ENCODE results near the gene SLC25A12. TPM values are rescaled to one million over a fixed set of nuclear protein-coding genes. Genes with fewer than 3 reads are reported as not detected.

The SLC25A12 gene
- total RNA-seq, 2 donors from 2014 or later, result 11.0 to 15.5 TPM

GRCh38 chr2:171745806-171746205 lies 148.2 kb downstream of the SLC25A12 start:
- no peaks in the 10 kb centered on the region for H3K27me3 Mint-ChIP-seq
- DNase-seq, result no peak
- H3K9me3 ChIP-seq (ENCODE audit: control insufficient read depth, low read length, poor library complexity, severe bottlenecking), result no peaks in the 10 kb centered on the region
- no peak overlapping the region for H3K27ac Mint-ChIP-seq
- ATAC-seq, result no peak
- H3K36me3 Mint-ChIP-seq (ENCODE audit: low read depth), result peaks cover 6% of the 10 kb centered on the region
- peaks cover 7% of the 10 kb centered on the region for H3K4me1 Mint-ChIP-seq
- H3K4me3 Mint-ChIP-seq, result no peak overlapping the region

DNA sequence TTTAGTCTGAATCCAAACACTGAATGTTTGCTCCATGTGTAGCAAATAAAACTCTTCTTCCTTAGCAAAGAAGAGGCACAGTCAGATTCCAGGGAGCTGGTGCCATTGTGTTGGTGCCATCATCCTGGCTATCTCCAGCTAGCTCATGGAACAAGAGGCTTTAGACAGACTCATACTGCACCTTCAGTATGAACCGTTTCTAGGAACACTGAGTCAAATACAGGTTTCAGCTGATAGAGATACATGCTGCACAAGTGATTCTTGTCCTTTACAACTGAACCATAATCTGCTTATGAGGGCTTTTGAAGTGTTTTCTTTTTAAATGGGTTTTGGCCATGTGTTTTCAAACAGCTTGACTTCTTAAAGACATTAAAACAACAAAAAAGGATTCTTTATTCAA lies 148.9 kb downstream of the SLC25A12 start:
- Mint-ChIP-seq H3K36me3 (ENCODE audit: low read depth) (peaks cover 6% of the 10 kb centered on the region), H3K4me1 (peaks cover 11% of the 10 kb centered on the region), H3K27ac (no peak overlapping the region), H3K27me3 (no peaks in the 10 kb centered on the region), H3K4me3 (no peak overlapping the region)
- no peaks in the 10 kb centered on the region for H3K9me3 ChIP-seq (ENCODE audit: control insufficient read depth, low read length, poor library complexity, severe bottlenecking)
- ATAC-seq, result no peak
- DNase-seq, result no peak

- ATAC-seq, result no peak
- H3K36me3 Mint-ChIP-seq (ENCODE audit: low read depth), result peaks cover 6% of the 10 kb centered on the region
- H3K9me3 ChIP-seq (ENCODE audit: control insufficient read depth, low read length, poor library complexity, severe bottlenecking), result no peaks in the 10 kb centered on the region
Measured at GRCh38 chr2:171742760-171743159, 151.3 kb downstream of the SLC25A12 start.

GRCh38 chr2:171741189-171741588 lies 152.9 kb downstream of the SLC25A12 start:
- peaks cover 6% of the 10 kb centered on the region for H3K36me3 Mint-ChIP-seq (ENCODE audit: low read depth)
- H3K27me3 Mint-ChIP-seq, result no peaks in the 10 kb centered on the region
- H3K4me3 Mint-ChIP-seq, result no peak overlapping the region
- DNase-seq, result no peak
- ATAC-seq, result no peak
- peaks cover 14% of the 10 kb centered on the region for H3K4me1 Mint-ChIP-seq
- no peak overlapping the region for H3K27ac Mint-ChIP-seq
- H3K9me3 ChIP-seq (ENCODE audit: control insufficient read depth, low read length, poor library complexity, severe bottlenecking), result no peaks in the 10 kb centered on the region

More at GRCh38 chr2:171742760-171743159, 151.3 kb downstream of the SLC25A12 start:
- H3K27ac Mint-ChIP-seq, result no peak overlapping the region
- no peak overlapping the region for H3K4me3 Mint-ChIP-seq
- no peak for DNase-seq
- peaks cover 14% of the 10 kb centered on the region for H3K4me1 Mint-ChIP-seq
- no peaks in the 10 kb centered on the region for H3K27me3 Mint-ChIP-seq

DNA sequence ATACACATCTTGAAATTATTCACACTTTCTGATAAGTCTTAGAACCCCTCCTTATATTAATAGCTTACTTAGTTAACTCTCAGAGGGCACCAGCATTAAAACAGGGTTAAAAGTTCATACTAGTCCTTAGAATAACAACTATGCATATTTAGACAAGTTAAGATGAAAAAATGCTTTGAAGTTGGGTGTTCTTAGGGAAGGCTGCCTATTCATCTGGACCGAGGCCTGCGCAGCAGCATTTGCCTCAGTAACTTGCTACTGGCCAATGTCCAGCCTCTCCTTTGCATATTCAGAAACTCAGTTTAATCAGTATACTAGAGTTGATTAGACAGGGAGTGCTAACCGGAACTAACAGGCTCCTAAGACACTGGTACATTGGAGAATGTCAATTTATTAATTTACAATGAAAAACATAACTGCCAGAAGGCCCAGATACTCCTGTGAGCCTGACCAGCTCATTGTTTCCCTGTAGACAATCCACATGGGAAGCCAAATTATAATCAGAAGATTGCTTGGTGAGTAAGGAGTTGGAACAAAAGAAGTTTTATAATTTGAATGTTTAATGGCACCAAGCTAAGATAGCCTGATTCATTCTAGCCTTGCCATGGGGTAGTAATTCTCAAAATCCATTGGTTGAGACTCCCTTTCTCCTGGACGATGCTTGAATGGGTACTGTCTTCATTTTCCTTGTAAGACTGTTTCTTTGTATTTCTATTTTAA lies 157.9 kb downstream of the SLC25A12 start:
- Mint-ChIP-seq H3K36me3 (ENCODE audit: low read depth) (peaks cover 5% of the 10 kb centered on the region), H3K4me3 (no peak overlapping the region), H3K27me3 (no peaks in the 10 kb centered on the region), H3K4me1 (peaks cover 16% of the 10 kb centered on the region), H3K27ac (no peak overlapping the region)
- DNase-seq, result no peak
- ATAC-seq, result no peak
- no peaks in the 10 kb centered on the region for H3K9me3 ChIP-seq (ENCODE audit: control insufficient read depth, low read length, poor library complexity, severe bottlenecking)

Other genes with a start within 250 kb of the SLC25A12 start
- 10 to 100 TPM; 23.2 to 27.3 TPM for gene DYNC1I2, start 206.8 kb downstream of the SLC25A12 start, total RNA-seq
- 10 to 100 TPM; 20.8 to 22.3 TPM for gene HAT1, start 28.2 kb upstream of the SLC25A12 start, total RNA-seq
- 1 to 10 TPM; 5.7 to 6.5 TPM for gene METAP1D, start 105.7 kb upstream of the SLC25A12 start, total RNA-seq
- not detected for gene DLX1, start 191.3 kb upstream of the SLC25A12 start, total RNA-seq
- not detected for gene DLX2, start 208.7 kb upstream of the SLC25A12 start, total RNA-seq

Measured in T-helper 17 cell (primary cell).